HG03442 (cell line): ENCODE data around the gene HCFC1.

Experiments
- ATAC-seq: cut with Tn5 transposase; IDR thresholded peaks from one replicate; pipeline ENCODE4 v1.9.1; 2021; ENCODE audit warnings: mild to moderate bottlenecking, moderate library complexity; ENCODE audit not compliant: unreplicated experiment

Gene HCFC1

GRCh38 chrX:153971450-153972367 lies at the start of gene HCFC1:
TSS of gene HCFC1 (minus strand) at chrX:153971818. CDS start at chrX:153970840, 978 bp downstream.
- ATAC-seq, result peak; percentile 32

- no peak for ATAC-seq
These were observed 49.6 kb upstream of the HCFC1 start for GRCh38 chrX:154021131-154021611.

GRCh38 chrX:154020536-154021115 lies 49.0 kb upstream of the HCFC1 start:
- ATAC-seq, result no peak

GRCh38 chrX:154019633-154020528 lies 48.3 kb upstream of the HCFC1 start, which contains the start of gene IRAK1:
TSS of gene IRAK1 (minus strand) at chrX:154019902. CDS start at chrX:154019812, 90 bp downstream.
- peak; percentile 69 for ATAC-seq

- ATAC-seq, result peak; percentile 4
These were observed 47.5 kb upstream of the HCFC1 start for GRCh38 chrX:154019061-154019621.

GRCh38 chrX:154018518-154019060 lies 47.0 kb upstream of the HCFC1 start:
- no peak for ATAC-seq

- no peak for ATAC-seq
These were observed 46.3 kb upstream of the HCFC1 start for GRCh38 chrX:154017766-154018517.

- no peak for ATAC-seq
These were observed 44.9 kb upstream of the HCFC1 start for GRCh38 chrX:154016366-154017076.

GRCh38 chrX:154015581-154016264 lies 44.1 kb upstream of the HCFC1 start:
- ATAC-seq, result no peak

- ATAC-seq, result no peak
These were observed 43.1 kb upstream of the HCFC1 start for GRCh38 chrX:154014429-154015380.

- no peak for ATAC-seq
These were observed 42.2 kb upstream of the HCFC1 start for GRCh38 chrX:154013614-154014360.

GRCh38 chrX:154013001-154013421 lies 41.4 kb upstream of the HCFC1 start:
- no peak for ATAC-seq

- ATAC-seq, result no peak
These were observed 40.8 kb upstream of the HCFC1 start for GRCh38 chrX:154012336-154012991.

- ATAC-seq, result no peak
These were observed 40.0 kb upstream of the HCFC1 start for GRCh38 chrX:154011376-154012335.
